Measurements from ENCODE around the gene RHPN2. TPM values are rescaled to one million over a fixed set of nuclear protein-coding genes. Genes with fewer than 3 reads are reported as not detected.

The RHPN2 gene
- total and polyA plus RNA-seq, 2 of the 8 experiments (the other 6 are each of a cell fraction or from before 2014, with no cell fraction given), result 22.8 to 31.1 TPM

DNA sequence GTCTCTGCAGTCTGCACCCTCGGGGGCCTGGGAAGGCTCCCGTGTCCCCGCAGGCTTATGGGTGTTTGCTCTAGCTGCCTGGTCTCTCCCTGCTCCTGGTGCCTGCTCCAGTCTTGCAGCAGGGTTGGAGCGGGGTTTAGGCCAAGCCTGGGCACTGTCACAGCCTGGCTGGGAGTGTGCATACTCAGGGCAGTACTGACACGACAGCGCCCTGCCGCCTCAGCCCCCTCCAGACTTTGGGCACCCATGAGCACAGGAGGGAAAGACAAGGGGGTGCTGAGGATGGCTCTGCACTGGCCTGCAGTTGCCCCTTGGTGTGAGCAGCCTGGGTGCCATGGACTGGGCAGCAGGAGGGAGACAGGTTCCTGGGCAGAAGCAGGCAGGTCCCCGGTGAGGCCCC, 128.6 kb downstream of the RHPN2 start:
- no peaks in the 10 kb centered on the region for H3K4me1 ChIP-seq (replicated peaks in 1 of 4; ENCODE audit: control insufficient read depth in 3 of 4, insufficient read depth in 4 of 4, low read length in 3 of 4)
- no peak overlapping the region for H3K4me3 ChIP-seq (ENCODE audit: extremely low read depth in 1 of 4, insufficient read depth in 2 of 4, low read depth in 3 of 4, low read length in 4 of 4)
- no peak overlapping the region for H3K18ac ChIP-seq (ENCODE audit: extremely low read depth, low read length)
- no peak overlapping the region for H3K27ac ChIP-seq (ENCODE audit: low read depth, low read length)
- no peaks in the 10 kb centered on the region for H3K23me2 ChIP-seq (ENCODE audit: low read depth, low read length)
- no peak overlapping the region for H3K56ac ChIP-seq (replicated peaks; ENCODE audit: insufficient read length, low read depth, low read length)
- no peaks in the 10 kb centered on the region for H3K79me2 ChIP-seq (ENCODE audit: control insufficient read depth in 1 of 2, insufficient read depth in 2 of 2, low read length in 2 of 2)
- H3K4me2 ChIP-seq (ENCODE audit: insufficient read depth in 1 of 2, low read depth in 2 of 2, low read length in 2 of 2), result no peak overlapping the region
- H2BK120ac ChIP-seq (replicated peaks; ENCODE audit: low read depth, low read length), result no peak overlapping the region
- no peak overlapping the region for H2BK12ac ChIP-seq (ENCODE audit: low read depth, low read length)
- FAIRE-seq, result no peak
- H3K9me3 ChIP-seq (ENCODE audit: insufficient read depth in 2 of 2, low read depth in 1 of 2, low read length in 1 of 2), result no peaks in the 10 kb centered on the region
- H3K36me3 ChIP-seq (ENCODE audit: control insufficient read depth in 2 of 4, insufficient read depth in 4 of 4, low read length in 3 of 4), result no peaks in the 10 kb centered on the region; a peak in 2 of 8 replicates
- no peak overlapping the region for H3K23ac ChIP-seq (ENCODE audit: insufficient read length)
- no peak overlapping the region for H3K14ac ChIP-seq (ENCODE audit: insufficient read length)
- H3K27me3 ChIP-seq (replicated peaks in 1 of 4; ENCODE audit: control insufficient read depth in 3 of 4, extremely low read depth in 1 of 4, insufficient read depth in 3 of 4, low read length in 3 of 4), result no peaks in the 10 kb centered on the region
- H3K9ac ChIP-seq (replicated peaks in 1 of 4; ENCODE audit: extremely low read depth in 1 of 4, low read depth in 3 of 4, low read length in 3 of 4), result no peak overlapping the region
- H4K91ac ChIP-seq (replicated peaks; ENCODE audit: insufficient read length, low read length), result no peak overlapping the region
- no peak overlapping the region for H2BK20ac ChIP-seq (ENCODE audit: low read length)
- H4K5ac ChIP-seq (ENCODE audit: insufficient read length, low read depth, low read length), result no peak overlapping the region
- H3K79me1 ChIP-seq (ENCODE audit: low read depth, low read length), result no peaks in the 10 kb centered on the region
- H3K4ac ChIP-seq (replicated peaks; ENCODE audit: insufficient read length, low read depth, low read length), result no peak overlapping the region
- ChIA-PET POLR2A (ENCODE audit: partially characterized antibody) (no interaction called here), CTCF (ENCODE audit: partially characterized antibody) (no interaction called here)
- TF ChIP-seq BCL11A (IDR thresholded peaks at IDR 0.05; ENCODE audit: low read depth in 2 of 2, low read length in 2 of 2), result no peak
- TF ChIP-seq, protein P1, sequence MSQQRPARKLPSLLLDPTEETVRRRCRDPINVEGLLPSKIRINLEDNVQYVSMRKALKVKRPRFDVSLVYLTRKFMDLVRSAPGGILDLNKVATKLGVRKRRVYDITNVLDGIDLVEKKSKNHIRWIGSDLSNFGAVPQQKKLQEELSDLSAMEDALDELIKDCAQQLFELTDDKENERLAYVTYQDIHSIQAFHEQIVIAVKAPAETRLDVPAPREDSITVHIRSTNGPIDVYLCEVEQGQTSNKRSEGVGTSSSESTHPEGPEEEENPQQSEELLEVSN (IDR thresholded peaks at IDR 0.05), result no peak
- TF ChIP-seq CHD1 (IDR thresholded peaks at IDR 0.05; ENCODE audit: low read depth, low read length), result no peak
- no peak for TF ChIP-seq ZNF274 (IDR thresholded peaks at IDR 0.05; ENCODE audit: borderline replicate concordance, extremely low read depth, low read length)
- TF ChIP-seq, protein P2, sequence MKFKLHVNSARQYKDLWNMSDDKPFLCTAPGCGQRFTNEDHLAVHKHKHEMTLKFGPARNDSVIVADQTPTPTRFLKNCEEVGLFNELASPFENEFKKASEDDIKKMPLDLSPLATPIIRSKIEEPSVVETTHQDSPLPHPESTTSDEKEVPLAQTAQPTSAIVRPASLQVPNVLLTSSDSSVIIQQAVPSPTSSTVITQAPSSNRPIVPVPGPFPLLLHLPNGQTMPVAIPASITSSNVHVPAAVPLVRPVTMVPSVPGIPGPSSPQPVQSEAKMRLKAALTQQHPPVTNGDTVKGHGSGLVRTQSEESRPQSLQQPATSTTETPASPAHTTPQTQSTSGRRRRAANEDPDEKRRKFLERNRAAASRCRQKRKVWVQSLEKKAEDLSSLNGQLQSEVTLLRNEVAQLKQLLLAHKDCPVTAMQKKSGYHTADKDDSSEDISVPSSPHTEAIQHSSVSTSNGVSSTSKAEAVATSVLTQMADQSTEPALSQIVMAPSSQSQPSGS (IDR thresholded peaks at IDR 0.05; ENCODE audit: low read length), result no peak
- no peak for TF ChIP-seq SAP30 (IDR thresholded peaks at IDR 0.05; ENCODE audit: insufficient read depth, insufficient replicate concordance, low read length)
- TF ChIP-seq BACH1 (IDR thresholded peaks at IDR 0.05; ENCODE audit: low read length), result no peak
- no peak for TF ChIP-seq RNF2 (IDR thresholded peaks at IDR 0.05; ENCODE audit: borderline replicate concordance, low read depth, low read length, missing control alignments, poor library complexity, severe bottlenecking)
- no peak overlapping the region for H4K8ac ChIP-seq (ENCODE audit: extremely low read depth, insufficient read depth, low read length)
- no peaks in the 10 kb centered on the region for H4K20me1 ChIP-seq (replicated peaks in 1 of 2; ENCODE audit: control insufficient read depth in 1 of 2, insufficient read depth in 2 of 2, low read length in 2 of 2)
- WGBS, 2 experiments (ENCODE audit: extremely low coverage in 1 of 2, insufficient coverage in 1 of 2, insufficient read length in 1 of 2, insufficient replicate concordance in 2 of 2, low coverage in 1 of 2, low lambda C conversion rate in 2 of 2, missing lambda C conversion rate in 1 of 2), result 89% methylated on average over 8 of the region's 8 CpGs; no CpG with 5 or more reads in 1 of the 2 experiments
- no peak overlapping the region for H2AFZ ChIP-seq (ENCODE audit: low read length)
- no peak overlapping the region for H2BK5ac ChIP-seq (ENCODE audit: low read depth, low read length)
- no peak overlapping the region for H2AK5ac ChIP-seq (ENCODE audit: low read depth, low read length)
- no peak overlapping the region for H2BK15ac ChIP-seq (ENCODE audit: low read length)
- no peak for DNase-seq (ENCODE audit: low read depth in 1 of 2, low spot score in 2 of 2)
